Left ventricle myocardium superior (tissue), 1 donor: ENCODE measurements around the gene PLEKHS1. TPM values are rescaled to one million over a fixed set of nuclear protein-coding genes. Genes with fewer than 3 reads are reported as not detected.

Experiments
- ATAC-seq: fragments of 200-7000 bp; cut with Tn5 transposase; one replicate; pipeline ENCODE4 v1.9.1; 2020; ENCODE audit warnings: mild to moderate bottlenecking, moderate library complexity
- DNase-seq: peaks from one replicate; pipeline ENCODE4 v3.0.0-alpha.2; 2020
- intact Hi-C: fragments of 100-400 bp; cut with micrococcal nuclease; formaldehyde crosslinking; loops from one replicate; pipeline ENCODE4 v1.11.0; 2022
- long read RNA-seq: library from polyadenylated mRNA; unstranded; transcript quantifications from one replicate; pipeline ENCODE4 v2.0.0, GENCODE V29; 2021
- total RNA-seq: library from RNA; stranded (reverse); fragmentation: NEBNext Ultra II Directional; extraction: Animal tissue kit (Norgen Biotek cat#: 25700); gene quantifications from one replicate; pipeline ENCODE4 v1.2.1, GENCODE V29; 2021
- donor health status: DM: no; HTN: yes; CAD: no; lungs with severe emphysema.

The PLEKHS1 gene
- total RNA-seq: not detected
- long read RNA-seq: 0 reads

GRCh38 chr10:113751181-113751732 lies at the start of gene PLEKHS1:
PLEKHS1 (plus strand) TSS chr10:113751682; CDS start chr10:113755278, 3,596 bp downstream.
- intact Hi-C loops: no loop called here
- DNase-seq (no peak), ATAC-seq (no peak)

- intact Hi-C loops: no loop called here
- DNase-seq: no peak
- ATAC-seq: peak; percentile 43
These were observed 46.7 kb upstream of the PLEKHS1 start for GRCh38 chr10:113704637-113705343.

GRCh38 chr10:113705344-113705652 lies 46.2 kb upstream of the PLEKHS1 start:
- intact Hi-C loops: no loop called here
- no peak for ATAC-seq

GRCh38 chr10:113706623-113707022 lies 44.9 kb upstream of the PLEKHS1 start:
- ATAC-seq (no peak), DNase-seq (no peak)
- intact Hi-C loops: no loop called here

More at GRCh38 chr10:113705344-113705652, 46.2 kb upstream of the PLEKHS1 start:
- DNase-seq: no peak

GRCh38 chr10:113708640-113709039 lies 42.8 kb upstream of the PLEKHS1 start:
- DNase-seq (no peak), ATAC-seq (no peak)
- intact Hi-C loops: no loop called here

GRCh38 chr10:113709221-113709838 lies 42.2 kb upstream of the PLEKHS1 start:
- DNase-seq: no peak
- no peak for ATAC-seq
- intact Hi-C loops: no loop called here

GRCh38 chr10:113711142-113711541 lies 40.3 kb upstream of the PLEKHS1 start:
- ATAC-seq (no peak), DNase-seq (no peak)
- intact Hi-C loops: no loop called here

GRCh38 chr10:113712024-113712423 lies 39.5 kb upstream of the PLEKHS1 start:
- intact Hi-C loops: no loop called here
- no peak for ATAC-seq
- DNase-seq: no peak

GRCh38 chr10:113712755-113713639 lies 38.5 kb upstream of the PLEKHS1 start:
- DNase-seq: no peak
- ATAC-seq: no peak
- intact Hi-C loops: no loop called here

GRCh38 chr10:113713640-113713982 lies 37.9 kb upstream of the PLEKHS1 start:
- no peak for DNase-seq
- intact Hi-C loops: no loop called here
- no peak for ATAC-seq

- DNase-seq (no peak), ATAC-seq (no peak)
- intact Hi-C loops: no loop called here
These were observed 35.2 kb upstream of the PLEKHS1 start for GRCh38 chr10:113716109-113716910.

GRCh38 chr10:113718969-113719822 lies 32.3 kb upstream of the PLEKHS1 start:
- DNase-seq (no peak), ATAC-seq (no peak)
- intact Hi-C loops: no loop called here

GRCh38 chr10:113720386-113720785 lies 31.1 kb upstream of the PLEKHS1 start:
- DNase-seq (no peak), ATAC-seq (no peak)
- intact Hi-C loops: no loop called here

- intact Hi-C loops: no loop called here
- DNase-seq: no peak
- ATAC-seq: no peak
These were observed 19.2 kb upstream of the PLEKHS1 start for GRCh38 chr10:113732160-113732881.

GRCh38 chr10:113732966-113733365 lies 18.5 kb upstream of the PLEKHS1 start:
- intact Hi-C loops: no loop called here
- ATAC-seq (no peak), DNase-seq (no peak)

GRCh38 chr10:113733635-113734034 lies 17.8 kb upstream of the PLEKHS1 start:
- no peak for ATAC-seq
- DNase-seq: no peak
- intact Hi-C loops: no loop called here

- ATAC-seq (no peak), DNase-seq (no peak)
- intact Hi-C loops: no loop called here
These were observed 15.6 kb upstream of the PLEKHS1 start for GRCh38 chr10:113735913-113736312.

GRCh38 chr10:113736576-113736975 lies 14.9 kb upstream of the PLEKHS1 start:
- ATAC-seq (no peak), DNase-seq (no peak)
- intact Hi-C loops: no loop called here
